Renal pelvis (tissue), 4 donors: ENCODE measurements around the gene CHST10. TPM values are rescaled to one million over a fixed set of nuclear protein-coding genes. Genes with fewer than 3 reads are reported as not detected.

Source experiments
- DNase-seq: peaks from one replicate; pipeline ENCODE4 v3.0.0-alpha.2; 2013
- polyA plus RNA-seq, 3 donors: library from polyadenylated mRNA; unstranded; fragments of 120-200 nt; gene quantifications; one replicate each; pipeline ENCODE4 v1.2.1, GENCODE V29; 2013; ENCODE audit not compliant: insufficient read length in 3 of 3

CHST10 gene
- polyA plus RNA-seq, 3 donors = 20.6 to 23.6 (median 22.6) TPM

DNA sequence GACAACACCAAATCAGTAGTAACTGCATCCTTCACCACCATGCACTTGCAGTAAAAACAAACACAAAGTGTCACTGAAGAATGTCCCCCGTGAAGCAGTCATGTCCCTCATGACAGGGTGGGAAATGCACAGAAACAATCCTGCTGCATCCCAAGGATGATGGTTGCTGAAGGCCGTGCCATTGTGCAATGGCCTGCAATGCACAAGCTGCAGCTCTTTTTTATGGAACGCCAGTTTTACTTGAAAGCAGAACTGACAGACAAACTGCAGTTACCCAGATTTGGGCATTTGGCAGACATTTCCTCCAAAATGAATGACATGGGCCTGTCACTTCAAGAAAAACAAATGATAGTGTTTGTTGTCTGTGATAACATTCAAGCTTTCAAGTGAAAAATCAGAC, 2.4 kb upstream of the CHST10 start:
- no peak for DNase-seq

DNA sequence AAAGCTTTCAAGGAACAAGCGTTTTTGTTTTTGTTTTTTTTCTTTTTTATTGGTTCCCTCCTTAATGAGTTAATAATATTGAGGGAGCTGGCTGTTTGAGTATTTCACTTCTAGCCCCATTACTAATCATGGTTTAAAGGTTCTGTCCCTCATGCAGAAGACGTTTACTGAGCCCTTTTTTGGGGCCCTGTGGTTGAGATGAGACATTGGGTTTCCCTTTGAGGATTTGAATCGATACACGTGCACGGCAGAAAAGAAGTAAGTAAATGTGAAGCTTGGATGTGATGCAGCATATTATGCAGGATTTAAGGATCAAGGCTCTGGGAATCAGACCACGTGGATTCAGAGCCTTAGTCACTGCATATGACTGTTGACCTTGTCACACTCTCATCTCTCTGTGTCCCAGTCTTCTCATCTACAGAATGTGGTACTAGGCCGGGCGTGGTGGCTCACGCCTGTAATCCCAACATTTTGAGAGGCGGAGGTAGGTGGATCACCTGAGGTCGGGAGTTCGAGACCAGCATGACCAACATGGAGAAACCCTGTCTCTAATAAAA, 1.0 kb upstream of the CHST10 start:
- no peak for DNase-seq

DNA sequence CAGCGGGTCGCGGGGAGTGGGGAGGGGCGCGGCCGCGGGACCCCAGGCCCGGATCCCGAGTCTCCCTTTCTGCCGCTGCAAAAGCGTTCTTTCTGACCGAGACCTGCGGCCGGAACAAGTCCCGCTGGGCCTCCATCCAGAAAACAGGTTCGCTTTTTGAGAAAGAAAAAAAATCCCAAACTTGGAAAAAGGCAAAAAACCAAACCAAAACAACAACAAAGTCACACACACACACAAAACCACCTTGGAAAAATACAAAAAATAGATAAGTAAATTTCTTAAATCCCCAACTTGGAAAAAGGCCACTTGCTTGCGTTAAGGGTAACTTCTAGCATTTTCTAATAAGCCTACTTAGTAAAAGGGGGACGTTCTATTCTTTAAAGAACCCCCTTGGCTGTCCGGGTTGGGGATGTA, 250 bp upstream of the CHST10 start:
- DNase-seq = no peak

DNA sequence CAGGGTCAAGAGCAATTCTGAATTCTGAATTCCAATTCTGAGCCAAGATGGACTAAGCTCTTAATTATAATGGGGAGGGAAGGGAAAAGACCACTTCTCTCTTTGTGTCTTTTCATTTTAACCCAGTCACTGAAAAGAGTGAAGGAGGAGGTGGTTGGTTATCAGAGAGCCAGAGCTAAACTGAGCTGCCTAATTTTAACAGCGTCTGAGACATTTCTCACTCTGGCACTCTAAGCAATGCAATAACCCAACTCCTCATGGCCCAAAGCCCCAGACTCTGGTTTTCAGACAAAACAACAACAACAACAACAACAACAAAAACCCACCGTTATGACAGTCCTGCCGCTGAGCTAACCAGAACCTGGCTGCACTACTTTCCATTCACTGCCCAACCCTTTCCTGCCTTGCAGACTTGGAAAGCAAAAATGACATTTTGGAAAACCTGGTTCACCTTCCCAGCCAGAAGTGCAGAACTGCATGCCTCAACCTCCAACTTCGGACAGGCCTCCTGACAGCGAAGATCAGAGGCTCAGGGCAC, 1.0 kb downstream of the CHST10 start:
- DNase-seq = no peak

DNA sequence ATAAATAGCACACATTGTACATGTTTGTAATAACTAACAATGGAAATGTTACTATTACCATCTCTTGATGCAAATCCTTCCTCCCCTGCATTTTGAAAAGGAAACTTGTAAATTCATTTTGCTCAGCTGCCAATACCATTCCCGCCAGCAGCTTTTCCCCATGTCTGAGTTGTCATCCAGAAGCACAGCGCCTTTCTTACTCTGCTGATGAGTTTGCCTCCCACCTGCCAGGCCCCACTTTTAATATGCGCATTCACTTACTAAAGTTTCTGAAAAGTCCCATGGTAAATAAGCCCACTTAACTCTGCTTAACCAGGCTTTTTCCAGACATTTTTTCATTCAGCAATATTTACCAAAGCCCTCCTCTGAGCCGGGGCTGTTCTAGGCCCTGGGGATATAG, 3.9 kb downstream of the CHST10 start:
- no peak for DNase-seq

DNA sequence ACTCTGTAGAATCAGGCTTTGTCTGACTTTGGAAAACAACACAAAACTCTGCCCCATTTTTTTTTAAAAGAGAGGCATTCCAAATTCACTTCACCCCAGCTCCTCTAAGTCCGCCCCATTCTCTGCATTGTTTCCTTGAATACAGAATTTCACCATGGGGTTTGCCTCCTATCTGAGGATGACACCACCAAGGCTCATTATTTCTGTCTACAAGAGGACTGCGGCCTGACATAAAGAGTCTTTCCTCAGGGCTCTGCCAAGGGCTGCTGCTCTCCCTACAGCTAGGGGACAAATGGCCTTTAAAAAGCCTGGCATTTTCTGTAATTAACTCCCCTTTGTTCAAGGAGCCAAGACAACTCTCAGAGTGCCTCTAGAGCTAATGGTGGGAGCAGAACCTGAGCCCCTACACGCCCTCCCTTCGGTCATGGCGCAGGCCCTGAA, 4.6 kb downstream of the CHST10 start:
- DNase-seq = no peak

DNA sequence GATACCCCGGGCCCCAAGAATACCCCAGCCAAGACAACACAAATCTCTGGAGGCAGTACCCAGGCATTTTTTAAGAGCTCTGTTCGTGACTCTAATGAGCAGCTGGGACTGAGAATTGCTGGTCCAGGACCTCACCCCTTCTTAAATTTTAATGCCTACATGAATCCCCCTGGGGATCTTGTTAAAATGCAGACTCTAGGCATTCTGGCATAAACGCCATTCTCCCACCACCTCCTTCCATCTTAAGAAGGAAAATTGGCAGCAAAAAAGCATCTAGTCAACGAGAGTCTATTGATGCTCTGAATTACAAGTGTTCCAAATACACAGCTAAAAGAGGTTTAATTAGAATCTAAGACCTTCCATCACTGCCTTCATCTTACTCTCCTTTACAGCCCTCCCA, 5.0 kb downstream of the CHST10 start:
- no peak for DNase-seq

DNA sequence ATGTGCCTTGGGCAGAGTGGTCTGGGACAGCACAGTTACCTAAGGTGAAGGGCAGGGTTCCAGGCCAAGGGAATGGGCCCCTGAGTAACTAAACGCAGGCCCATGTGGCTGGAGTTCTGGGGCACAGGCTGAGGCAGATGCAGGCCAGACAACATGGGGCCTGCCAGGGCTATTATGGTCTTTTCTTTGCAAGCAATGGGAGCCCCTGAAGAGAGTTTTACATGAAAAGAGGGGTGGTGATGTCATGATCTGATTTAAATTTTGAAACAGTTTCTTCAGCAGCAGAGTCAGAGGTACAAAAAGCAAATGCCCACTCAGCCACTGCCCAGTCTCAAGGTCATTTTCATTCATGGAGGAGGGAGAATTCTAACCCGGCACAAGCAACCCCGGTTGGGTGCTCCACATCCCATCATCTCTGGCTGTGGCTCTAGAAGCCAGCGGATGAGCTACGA, 5.6 kb downstream of the CHST10 start:
- no peak for DNase-seq

DNA sequence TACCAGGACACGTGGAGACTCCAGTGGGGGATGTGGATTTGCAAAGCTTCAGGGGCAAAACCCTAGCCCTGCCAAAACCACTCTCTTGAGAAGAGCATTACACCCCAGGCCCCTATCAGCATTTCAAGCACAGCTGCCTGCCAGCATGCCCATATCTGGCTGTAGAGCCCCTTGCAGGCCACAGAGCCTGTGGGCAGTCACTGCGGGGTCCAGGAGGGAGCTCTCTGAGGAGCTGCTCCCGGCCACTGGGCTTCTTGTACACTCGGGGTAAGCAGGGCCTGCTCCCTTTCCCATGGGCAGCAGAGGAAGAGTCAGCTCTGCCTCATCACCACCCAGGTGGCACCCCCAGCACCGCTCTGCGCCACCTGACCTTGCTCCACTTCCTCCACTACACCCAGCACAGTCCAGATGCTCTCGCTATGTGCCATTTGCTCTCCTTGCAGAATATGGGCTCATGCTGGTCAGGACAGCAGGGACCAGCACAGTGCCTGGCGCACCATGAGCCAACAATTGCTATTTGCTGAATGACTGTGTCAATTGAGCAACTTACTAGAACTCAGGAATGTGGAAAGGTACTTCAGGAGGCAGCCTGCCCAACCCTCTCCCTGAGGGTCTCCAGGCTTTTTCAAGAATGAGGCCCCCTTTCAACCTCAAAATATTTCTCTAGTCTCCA, 7.4 kb downstream of the CHST10 start:
- no peak for DNase-seq

DNA sequence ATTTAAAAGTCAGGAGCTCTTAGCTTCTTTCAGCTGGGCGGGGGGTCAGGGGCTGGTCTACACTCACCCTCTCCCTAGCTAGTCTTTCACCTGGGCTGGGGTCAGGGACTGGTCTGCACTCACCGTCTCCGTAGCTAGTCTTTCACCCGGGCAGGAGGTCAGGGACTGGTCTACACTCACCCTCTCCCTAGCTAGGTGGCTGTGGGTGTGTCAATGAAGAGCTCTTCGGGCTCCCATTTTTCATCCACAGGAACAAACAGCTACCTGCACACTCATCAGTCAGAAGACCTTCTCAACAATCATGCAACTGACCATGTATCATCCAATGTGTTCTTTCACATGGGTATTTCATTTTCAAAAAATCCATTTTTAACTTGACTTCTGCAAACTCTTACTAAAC, 8.0 kb downstream of the CHST10 start:
- DNase-seq = no peak

DNA sequence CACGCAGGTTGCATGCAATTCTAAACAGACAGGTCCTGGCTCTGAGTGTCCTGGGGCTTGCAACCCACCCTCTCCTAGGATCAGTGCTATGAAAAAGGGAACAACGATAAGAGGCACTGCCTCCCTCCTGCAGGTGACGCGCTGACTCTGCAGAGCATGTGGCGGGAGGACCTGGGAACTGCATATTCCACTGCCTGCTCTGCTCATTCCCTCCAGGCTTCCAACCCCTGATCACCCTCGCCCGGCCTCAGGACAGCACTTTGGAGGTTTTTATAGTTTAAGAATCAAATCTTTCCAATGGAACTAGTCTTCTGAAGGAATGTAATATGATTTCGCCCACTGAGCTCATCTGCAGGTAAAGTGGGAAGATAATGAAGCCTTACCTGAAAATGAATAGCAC, 8.5 kb downstream of the CHST10 start:
- DNase-seq = no peak

DNA sequence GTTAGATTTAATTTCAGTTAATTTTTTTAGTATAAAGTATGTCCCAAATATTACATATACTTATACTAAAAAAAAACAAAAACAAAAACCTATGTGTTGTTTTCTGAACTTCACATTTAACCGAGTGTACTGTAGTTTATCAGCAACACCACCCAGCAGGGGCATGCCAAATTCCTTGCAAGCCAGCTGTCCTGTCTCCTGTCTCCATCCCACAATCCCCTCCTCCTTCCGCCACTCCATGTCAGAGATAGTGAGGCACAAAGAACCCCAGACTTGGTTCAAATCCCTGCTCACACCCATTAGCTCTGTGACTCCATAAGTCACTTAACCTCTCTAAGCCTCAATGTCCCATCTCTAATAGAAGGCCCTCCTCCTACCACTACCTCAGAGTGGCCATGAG, 9.4 kb downstream of the CHST10 start:
- no peak for DNase-seq

DNA sequence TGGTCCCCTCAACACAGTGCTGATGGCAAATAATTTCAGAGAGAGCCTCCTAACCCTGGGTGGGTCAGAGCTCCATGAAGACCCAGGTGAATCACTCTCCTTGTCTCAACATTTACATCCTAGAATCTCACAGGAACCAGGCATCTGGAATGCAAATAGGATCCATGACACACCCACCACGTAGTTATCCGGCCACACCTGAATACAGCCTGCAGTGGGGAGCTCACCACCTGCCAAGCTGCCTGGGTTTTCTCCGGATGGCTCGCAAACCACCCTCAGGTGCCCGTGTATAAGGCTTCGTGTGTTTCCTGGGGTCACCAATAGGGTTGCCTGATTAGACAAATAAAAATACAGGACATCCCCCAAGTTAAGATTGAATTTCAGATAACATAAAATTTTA, 9.9 kb downstream of the CHST10 start:
- DNase-seq = no peak

DNA sequence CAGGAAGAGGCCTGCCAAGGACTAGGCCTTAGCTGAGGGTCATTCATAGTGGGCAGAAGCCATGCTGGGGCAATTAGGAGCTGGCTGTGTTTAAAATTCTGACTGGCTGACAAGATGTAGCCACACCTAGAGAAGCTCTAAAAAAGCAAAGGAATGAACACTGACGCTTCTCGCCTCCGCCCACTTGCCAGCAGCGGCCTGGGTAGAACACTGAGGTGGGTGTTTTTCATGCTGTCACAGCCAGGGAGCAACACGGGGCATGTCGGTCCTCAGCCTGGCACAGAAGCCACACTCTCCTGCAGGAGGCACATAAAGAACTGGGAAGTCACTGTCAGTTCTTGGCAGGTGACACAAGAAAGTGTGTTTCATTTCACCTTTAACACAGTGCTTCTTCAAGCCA, 10.4 kb downstream of the CHST10 start:
- no peak for DNase-seq

DNA sequence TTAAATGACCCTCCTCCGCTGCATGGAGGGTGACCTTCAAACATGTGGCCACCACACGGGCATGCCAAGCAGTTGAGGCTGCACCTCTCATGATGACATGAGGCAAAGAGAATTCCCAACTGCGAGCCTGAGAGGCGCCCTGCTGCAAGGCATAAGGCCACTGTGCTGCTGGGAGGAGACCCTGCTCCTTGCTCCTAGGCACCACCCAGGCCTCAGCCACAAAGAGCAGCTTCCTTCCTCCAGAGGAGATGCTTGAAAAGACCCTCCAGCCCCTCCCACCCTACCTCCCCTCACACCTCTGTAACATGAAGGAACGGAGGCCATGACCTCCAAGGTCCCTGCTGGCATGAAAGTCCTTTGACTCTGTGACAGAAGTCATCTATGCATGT, 11.4 kb downstream of the CHST10 start:
- no peak for DNase-seq

DNA sequence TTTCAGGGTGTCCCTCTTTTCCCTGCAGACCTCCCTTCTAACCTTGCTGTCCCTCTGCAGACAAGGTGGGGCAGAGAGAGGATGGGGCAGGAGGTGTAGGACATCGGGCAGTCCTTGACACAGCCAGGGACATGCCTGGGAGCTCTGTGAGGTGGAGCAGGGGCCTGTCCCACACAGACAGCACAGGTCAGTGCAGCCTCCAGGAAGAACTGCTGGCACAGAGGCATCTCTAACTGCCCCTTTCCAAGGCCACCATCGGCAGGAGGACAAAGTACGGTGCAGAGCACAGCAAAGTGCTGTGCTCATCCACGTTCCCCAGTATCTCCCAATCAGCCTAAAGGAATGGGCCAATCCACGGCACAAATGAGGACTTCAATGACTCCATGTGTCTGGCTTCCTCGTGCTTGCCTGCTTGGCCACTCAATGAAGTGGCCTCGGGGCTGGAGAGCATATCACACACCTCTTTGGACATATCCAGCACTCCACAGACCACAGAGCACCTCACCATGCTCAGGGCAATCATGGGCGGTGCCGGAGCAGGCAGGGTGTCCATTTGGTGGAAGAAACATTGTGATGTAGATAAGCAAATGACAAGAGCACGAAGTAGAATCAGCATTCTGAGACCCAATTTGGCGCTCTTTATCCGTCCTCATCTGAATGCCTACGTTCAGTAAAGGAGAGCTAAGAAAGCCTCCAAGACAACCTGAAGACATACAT, 11.9 kb downstream of the CHST10 start:
- no peak for DNase-seq

DNA sequence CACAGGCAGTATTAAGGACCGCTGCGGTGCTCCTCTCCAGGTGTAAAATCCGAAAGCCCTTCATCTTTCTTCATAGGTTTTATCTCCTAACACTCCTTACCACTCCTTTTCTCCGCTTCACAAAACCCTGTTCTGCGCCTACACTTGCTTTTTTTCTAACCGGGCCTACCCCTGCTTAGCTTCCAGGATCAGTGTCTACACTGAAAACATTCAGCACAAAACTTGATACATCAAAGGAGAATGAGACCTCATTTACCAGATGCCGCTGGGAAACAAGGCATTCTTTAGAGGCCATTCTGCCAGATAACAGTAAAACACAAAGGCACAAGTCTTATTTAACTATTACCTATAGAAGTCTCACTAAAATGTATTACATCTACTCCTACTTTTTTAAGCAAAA, 13.1 kb downstream of the CHST10 start:
- peak; percentile 44 for DNase-seq

DNA sequence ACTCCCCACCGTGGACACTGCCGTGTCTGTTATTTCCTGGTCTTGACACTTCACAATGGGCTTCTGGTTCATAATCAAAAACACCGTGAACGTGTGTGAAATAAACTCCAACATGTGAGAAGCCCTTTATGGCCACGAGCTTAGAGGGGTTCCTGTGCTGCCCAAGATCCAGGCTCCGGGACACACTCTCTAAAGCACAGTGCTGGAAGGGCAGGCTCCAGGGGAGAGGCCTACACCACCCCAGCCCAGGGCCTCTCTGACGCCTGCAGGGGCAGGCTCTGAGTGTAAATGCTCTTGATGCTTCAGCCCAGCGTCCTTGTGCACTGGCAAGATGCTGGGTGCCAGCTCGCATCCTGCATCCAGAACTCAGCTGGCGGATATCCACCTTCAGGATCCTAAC, 13.7 kb downstream of the CHST10 start:
- DNase-seq = no peak

DNA sequence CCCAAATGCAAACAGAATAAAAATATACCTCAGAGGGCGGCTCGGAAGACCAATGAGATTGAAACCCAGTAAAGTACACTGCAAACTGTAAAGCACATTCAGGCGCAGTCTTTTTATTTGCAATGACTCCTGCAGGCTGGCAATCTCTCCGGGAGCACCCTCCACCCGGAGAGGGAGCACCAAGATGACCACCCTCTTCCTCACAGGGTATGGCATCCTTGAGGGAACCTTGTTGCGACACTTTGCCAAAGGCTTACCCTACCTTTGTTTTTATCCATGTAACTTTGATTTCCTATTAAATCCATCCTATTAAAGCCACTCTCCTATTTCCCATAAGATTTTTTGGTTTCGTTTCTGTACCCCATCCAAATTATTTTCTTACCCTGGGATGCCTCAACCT, 16.2 kb downstream of the CHST10 start:
- DNase-seq = no peak

DNA sequence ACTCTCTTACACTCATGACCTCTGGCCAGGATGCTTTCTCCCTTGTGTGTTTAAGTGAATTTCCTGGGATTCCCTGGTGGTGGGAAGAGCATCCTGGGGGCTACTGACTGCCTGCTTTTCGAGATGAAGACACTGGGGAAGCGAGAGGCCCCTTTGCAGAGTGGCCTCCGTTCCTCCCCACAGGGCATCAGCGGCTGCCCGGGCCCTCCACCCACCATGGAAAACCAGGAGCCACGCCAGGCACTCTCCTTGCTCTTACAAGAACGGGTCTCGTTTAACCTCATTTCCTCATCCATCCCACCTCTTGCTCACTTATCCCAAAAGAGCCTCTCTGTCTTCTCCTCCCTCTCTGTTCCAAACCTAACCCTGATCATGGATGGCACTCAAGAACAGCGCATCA, 17.8 kb downstream of the CHST10 start:
- DNase-seq = no peak

DNA sequence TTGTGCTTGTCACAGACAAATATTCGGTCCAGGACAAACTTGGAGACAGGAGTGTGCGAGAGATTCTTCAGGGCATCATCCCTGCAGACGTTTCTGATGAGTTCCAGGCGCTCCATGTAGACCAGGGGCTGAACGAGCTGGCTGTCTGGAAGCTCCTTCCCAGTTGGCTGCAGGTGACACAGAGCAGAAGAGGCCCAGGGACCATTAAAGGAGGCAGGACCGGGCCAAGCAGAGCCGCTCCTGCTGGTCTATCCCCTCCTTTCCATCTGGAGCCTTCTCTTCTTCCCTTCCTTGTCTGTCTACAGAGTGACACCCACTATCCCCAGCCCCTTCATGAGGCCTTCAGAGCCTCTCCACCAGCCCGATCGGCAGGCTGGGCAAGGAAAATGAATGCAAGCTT, 19.5 kb downstream of the CHST10 start:
- no peak for DNase-seq

DNA sequence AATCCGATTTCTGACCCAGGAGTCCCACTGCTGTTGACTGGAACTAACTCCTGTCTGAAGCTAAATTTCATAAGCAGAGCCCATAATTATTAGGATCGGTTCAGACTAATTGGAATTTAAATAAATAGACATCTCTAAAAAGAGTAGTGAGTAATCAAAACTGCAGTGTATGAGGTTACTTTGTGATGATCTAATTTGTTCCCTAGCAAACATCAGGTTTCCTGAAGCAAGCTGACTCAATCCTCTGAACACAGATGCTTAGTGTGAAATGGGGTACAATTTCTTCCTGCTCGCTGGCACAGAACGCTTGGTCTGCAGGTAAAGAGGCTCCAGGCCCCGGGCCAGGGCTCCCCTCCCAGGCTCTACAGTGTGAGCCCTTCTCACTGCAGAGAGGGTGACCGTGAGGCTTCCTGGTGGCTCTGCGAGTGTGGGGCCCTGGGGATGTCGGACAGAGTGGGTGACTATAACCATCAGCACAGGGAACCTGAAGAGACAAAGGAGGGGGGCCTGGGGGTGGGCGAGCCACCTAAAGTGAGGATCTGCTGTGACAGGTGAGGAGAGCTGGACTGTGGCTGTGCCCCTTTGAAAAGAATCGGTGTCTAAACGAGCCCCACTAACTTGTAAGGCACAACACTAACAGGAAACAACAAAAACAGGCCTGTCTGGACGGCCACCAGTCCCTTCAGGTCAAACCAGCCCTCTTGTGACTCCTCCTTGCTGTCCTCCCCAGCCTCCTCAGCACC, 20.2 kb downstream of the CHST10 start:
- DNase-seq = no peak

DNA sequence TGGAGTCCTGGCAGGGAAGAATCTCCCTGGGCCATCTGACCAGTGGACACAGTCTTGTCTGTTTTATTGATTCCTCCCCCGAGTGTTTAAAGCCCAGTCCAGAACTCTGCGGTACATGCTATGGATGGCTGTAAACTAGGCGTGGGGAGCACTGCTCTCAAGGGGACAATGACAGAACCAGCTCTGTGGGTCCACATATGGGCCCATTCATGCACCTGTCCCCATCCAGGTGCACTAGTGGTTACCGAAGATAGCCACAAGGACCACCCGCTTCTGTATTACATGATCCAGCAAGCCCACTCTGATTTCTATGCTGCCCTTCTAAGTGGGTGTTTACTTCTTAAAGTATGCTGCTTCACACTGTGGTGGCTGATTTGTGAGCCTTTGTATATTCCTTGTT, 21.0 kb downstream of the CHST10 start:
- no peak for DNase-seq
